Choroid plexus epithelial cell (primary cell): ENCODE results near the gene AGPS.

Source experiments
- DNase-seq: peaks from one replicate; pipeline ENCODE4 v3.0.0-alpha.2; 2010; ENCODE audit warnings: low read depth
- H3K4me3 ChIP-seq: 2 replicates; pipeline ENCODE4 v1.5.1; 2011; ENCODE audit warnings: low read depth, mild to moderate bottlenecking, control low read depth, low read length, moderate library complexity
- CTCF ChIP-seq: conservative IDR thresholded peaks from 2 replicates; pipeline ENCODE4 v1.5.1; 2011; ENCODE audit warnings: low read depth, mild to moderate bottlenecking, control low read depth, inconsistent platforms, low read length, moderate library complexity

AGPS gene

GRCh38 chr2:177397481-177398289, 5.1 kb downstream of the AGPS start:
- no peak for TF ChIP-seq CTCF
- no peak overlapping the region for H3K4me3 ChIP-seq
- peak; percentile 88 for DNase-seq

- H3K4me3 ChIP-seq: no peak overlapping the region
- no peak for TF ChIP-seq CTCF
- DNase-seq: peak; percentile 25
Observed at GRCh38 chr2:177398290-177398683, 5.7 kb downstream of the AGPS start.

- no peak for DNase-seq
- no peak overlapping the region for H3K4me3 ChIP-seq
- TF ChIP-seq CTCF: no peak
Observed at GRCh38 chr2:177398791-177399190, 6.2 kb downstream of the AGPS start.

- H3K4me3 ChIP-seq: no peak overlapping the region
- DNase-seq: no peak
- TF ChIP-seq CTCF: no peak
Observed at GRCh38 chr2:177399376-177399775, 6.8 kb downstream of the AGPS start.

DNA sequence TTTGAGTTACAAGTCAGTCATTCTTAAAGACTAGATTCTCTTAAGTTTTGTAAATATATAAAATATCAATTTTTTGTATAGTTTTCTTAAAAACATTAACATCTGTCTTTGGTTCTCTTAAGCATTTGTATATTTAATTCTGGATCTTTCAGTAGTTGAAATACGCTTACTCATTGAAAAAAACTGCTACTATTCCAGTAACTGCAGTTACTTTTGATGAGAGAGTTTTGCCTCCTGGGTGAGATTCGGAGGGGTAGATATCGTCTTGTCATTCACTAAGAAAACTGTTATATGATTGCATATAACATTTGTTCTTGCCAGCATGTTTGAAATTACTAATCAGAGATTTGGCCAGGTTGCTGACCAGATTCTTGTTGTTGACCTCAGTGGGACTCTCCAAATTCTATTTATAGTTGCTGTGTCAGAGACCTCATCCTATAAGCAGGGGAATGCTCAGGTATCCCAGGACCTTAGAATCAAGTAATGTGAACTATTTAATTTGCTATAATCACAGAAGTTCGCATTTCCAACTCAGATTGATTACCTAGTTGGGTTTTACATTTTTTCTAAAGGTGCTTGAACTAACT, 7.9 kb downstream of the AGPS start:
- no peak for TF ChIP-seq CTCF
- peak; percentile 23 for DNase-seq
- H3K4me3 ChIP-seq: no peak overlapping the region

GRCh38 chr2:177402096-177402495, 9.5 kb downstream of the AGPS start:
- no peak for DNase-seq
- no peak for TF ChIP-seq CTCF
- no peak overlapping the region for H3K4me3 ChIP-seq

GRCh38 chr2:177403838-177404237, 11.3 kb downstream of the AGPS start:
- H3K4me3 ChIP-seq: no peak overlapping the region
- no peak for TF ChIP-seq CTCF
- DNase-seq: no peak
